IMR-90 (cell line): Measurements from ENCODE around the gene PLEKHG5. TPM values are rescaled to one million over a fixed set of nuclear protein-coding genes. Genes with fewer than 3 reads are reported as not detected.
A peak's percentile ranks its signal among the peaks of the same experiment; 100 is the strongest.

Experiments used
- ATAC-seq: fragments of 200-7000 bp; cut with Tn5 transposase; 2 replicates; pipeline ENCODE4 v1.9.1; 2020; ENCODE audit warnings: low read depth, mild to moderate bottlenecking, moderate library complexity
- BruUV-seq: library from RNA; stranded (reverse); fragments of 400-500 nt; replicated peaks from 2 replicates; lab custom pipeline; 2021; lab: Mats Ljungman, UMichigan
- CTCF ChIA-PET: fragments of 300-600 bp; formaldehyde crosslinking; extraction: SDS; loops from one replicate; lab custom pipeline; 2021; ENCODE audit warnings: antibody characterized with exemption; lab: Yijun Ruan, JAX
- POLR2A ChIA-PET: fragments of 300-600 bp; sonication (Branson Sonifier 250); formaldehyde crosslinking; loops from one replicate; lab custom pipeline; 2022; ENCODE audit warnings: antibody characterized with exemption; ENCODE audit not compliant: unreplicated experiment; lab: Charles Lee
- DNase-seq: peaks from one replicate; pipeline ENCODE4 v3.0.0; 2013
- H2AFZ ChIP-seq: replicated peaks from 2 replicates; pipeline ENCODE3; 2013; ENCODE audit warnings: low read length, mild to moderate bottlenecking; ENCODE audit not compliant: poor library complexity
- H2AK5ac ChIP-seq: 2 replicates; pipeline ENCODE4 v1.6.1; 2013; ENCODE audit warnings: low read depth, low read length, inconsistent platforms
- H2AK9ac ChIP-seq: replicated peaks from 2 replicates; pipeline ENCODE3; 2013; ENCODE audit warnings: mild to moderate bottlenecking, low read depth, low read length, moderate library complexity; ENCODE audit not compliant: poor library complexity
- H2BK120ac ChIP-seq: 2 replicates; pipeline ENCODE4 v1.6.1; 2013; ENCODE audit warnings: low read depth, low read length, inconsistent platforms
- H2BK15ac ChIP-seq: 3 replicates; pipeline ENCODE4 v1.6.1; 2013; ENCODE audit warnings: low read depth, low read length, inconsistent platforms
- H2BK20ac ChIP-seq: 2 replicates; pipeline ENCODE4 v1.6.1; 2013; ENCODE audit warnings: low read depth, mild to moderate bottlenecking, inconsistent platforms, low read length, moderate library complexity
- H2BK5ac ChIP-seq: 2 replicates; pipeline ENCODE4 v1.6.1; 2013; ENCODE audit warnings: mild to moderate bottlenecking, low read depth, low read length, inconsistent platforms; ENCODE audit not compliant: poor library complexity, severe bottlenecking
- H3K14ac ChIP-seq: replicated peaks from 2 replicates; pipeline ENCODE4 v1.6.1; 2013; ENCODE audit warnings: low read depth, low read length, inconsistent platforms
- H3K18ac ChIP-seq: 2 replicates; pipeline ENCODE4 v1.6.1; 2013; ENCODE audit warnings: low read depth, low read length, control low read depth
- H3K23ac ChIP-seq: 2 replicates; pipeline ENCODE4 v1.6.1; 2013; ENCODE audit warnings: low read depth, low read length, inconsistent platforms
- H3K27ac ChIP-seq: 2 replicates; pipeline ENCODE4 v1.5.1; 2013; ENCODE audit warnings: mild to moderate bottlenecking, control low read depth, low read length; ENCODE audit not compliant: insufficient read depth
- H3K27me3 ChIP-seq: 2 replicates; pipeline ENCODE4 v1.6.1; 2013; ENCODE audit warnings: low read length; ENCODE audit not compliant: control insufficient read depth, insufficient read depth
- H3K36me3 ChIP-seq: 2 replicates; pipeline ENCODE4 v1.6.1; 2013; ENCODE audit warnings: low read length, mixed read lengths; ENCODE audit not compliant: control insufficient read depth, insufficient read depth
- H3K4ac ChIP-seq: 2 replicates; pipeline ENCODE4 v1.6.1; 2013; ENCODE audit warnings: low read depth, low read length, inconsistent platforms
- H3K4me1 ChIP-seq: 2 replicates; pipeline ENCODE4 v1.6.1; 2013; ENCODE audit warnings: low read length, mixed read lengths; ENCODE audit not compliant: control insufficient read depth, insufficient read depth
- H3K4me2 ChIP-seq: 2 replicates; pipeline ENCODE4 v1.6.1; 2013; ENCODE audit warnings: low read depth, mild to moderate bottlenecking, control low read depth, low read length, moderate library complexity
- H3K4me3 ChIP-seq: 2 replicates; pipeline ENCODE4 v1.5.1; 2013; ENCODE audit warnings: low read depth, mild to moderate bottlenecking, control low read depth, low read length, moderate library complexity; ENCODE audit not compliant: insufficient read depth
- H3K56ac ChIP-seq: 2 replicates; pipeline ENCODE4 v1.6.1; 2013; ENCODE audit warnings: low read length, inconsistent platforms; ENCODE audit not compliant: insufficient read depth; ENCODE audit errors: extremely low read depth
- H3K79me1 ChIP-seq, 2 experiments: 2 replicates each; pipeline ENCODE4 v1.6.1; 2013; ENCODE audit warnings: low read length in 2 of 2, inconsistent platforms in 1 of 2, low read depth in 1 of 2
- H3K9ac ChIP-seq: 2 replicates; pipeline ENCODE4 v1.6.1; 2013; ENCODE audit warnings: low read depth, low read length, control low read depth
- H3K9me1 ChIP-seq: 2 replicates; pipeline ENCODE4 v1.6.1; 2013; ENCODE audit warnings: low read length, inconsistent platforms; ENCODE audit not compliant: insufficient read depth
- H3K9me3 ChIP-seq: 2 replicates; pipeline ENCODE4 v1.6.1; 2013; ENCODE audit warnings: low read length; ENCODE audit not compliant: control insufficient read depth, insufficient read depth
- H4K20me1 ChIP-seq: 2 replicates; pipeline ENCODE4 v1.6.1; 2013; ENCODE audit warnings: low read length, inconsistent platforms; ENCODE audit not compliant: insufficient read depth
- H4K5ac ChIP-seq: 2 replicates; pipeline ENCODE4 v1.6.1; 2013; ENCODE audit warnings: mild to moderate bottlenecking, low read depth, low read length, control low read depth
- H4K8ac ChIP-seq, 2 experiments: 2 replicates each; pipeline ENCODE4 v1.6.1; 2013; ENCODE audit warnings: low read depth in 2 of 2, low read length in 2 of 2, control low read depth in 1 of 2, inconsistent platforms in 1 of 2
- H4K91ac ChIP-seq: 2 replicates; pipeline ENCODE4 v1.6.1; 2013; ENCODE audit warnings: low read depth, low read length, inconsistent platforms; ENCODE audit not compliant: insufficient read depth
- CEBPB ChIP-seq: IDR thresholded peaks from 2 replicates; pipeline ENCODE4 v1.6.1; 2012; ENCODE audit warnings: low read depth, low read length, improper control_type of control experiment
- CHD1 ChIP-seq: IDR thresholded peaks from 2 replicates; pipeline ENCODE4 v1.6.1; 2012; ENCODE audit warnings: low read depth, low read length, improper control_type of control experiment
- FOS ChIP-seq: fragments of 150-350 bp; IDR thresholded peaks from 2 replicates; pipeline ENCODE4 v1.6.1; 2016; ENCODE audit warnings: low read depth, low read length
- MAFK ChIP-seq: IDR thresholded peaks from 2 replicates; pipeline ENCODE4 v1.6.1; 2012; ENCODE audit warnings: low read depth, low read length, improper control_type of control experiment
- MXI1 ChIP-seq: IDR thresholded peaks from 2 replicates; pipeline ENCODE4 v1.6.1; 2012; ENCODE audit warnings: low read depth, mild to moderate bottlenecking, low read length, moderate library complexity, borderline replicate concordance
- NFE2L2 ChIP-seq: fragments of 150-350 bp; IDR thresholded peaks from 2 replicates; pipeline ENCODE4 v1.6.1; 2016; ENCODE audit warnings: low read depth, mild to moderate bottlenecking, low read length
- POLR2A ChIP-seq: IDR thresholded peaks from 2 replicates; pipeline ENCODE4 v1.6.1; 2012; ENCODE audit warnings: mild to moderate bottlenecking, low read depth, low read length
- RCOR1 ChIP-seq: IDR thresholded peaks from 2 replicates; pipeline ENCODE4 v1.6.1; 2012; ENCODE audit warnings: mild to moderate bottlenecking, low read length, improper control_type of control experiment; ENCODE audit not compliant: insufficient replicate concordance
- RFX5 ChIP-seq: IDR thresholded peaks from 2 replicates; pipeline ENCODE4 v1.8.0; 2012; ENCODE audit warnings: low read depth, mild to moderate bottlenecking, low read length, moderate library complexity
- SMC3 ChIP-seq: fragments of 150-350 bp; IDR thresholded peaks from 2 replicates; pipeline ENCODE4 v1.6.1; 2016; ENCODE audit warnings: low read depth, mild to moderate bottlenecking, antibody characterized with exemption, low read length, moderate library complexity
- WGBS, 2 experiments: methylation state at CpG; one replicate each; pipeline versions ENCODE4 v1.1.5 to v1.1.7; 2013; ENCODE audit warnings: missing lambda C conversion rate in 2 of 2; ENCODE audit not compliant: insufficient read length in 1 of 2; ENCODE audit errors: extremely low coverage in 2 of 2; 5-methylcytosine and 5-hydroxymethylcytosine counted together
- dilution Hi-C: fragments of 300-500 bp; cut with HindIII; formaldehyde crosslinking; loops from one replicate; pipeline ENCODE4 v1.14.3; 2018; ENCODE audit warnings: low sequenced_read_pairs; ENCODE audit not compliant: unreplicated experiment
- in situ Hi-C: fragments of 300-500 bp; cut with MboI; formaldehyde crosslinking; loops from 3 replicates; pipeline ENCODE4 v1.14.3; 2019; ENCODE audit warnings: low sequenced_read_pairs, inconsistent platforms, mixed read lengths
- intact Hi-C: fragments of 100-400 bp; cut with micrococcal nuclease; formaldehyde crosslinking; loops from 2 replicates; pipeline ENCODE4 v1.10.0; 2022
- polyA plus RNA-seq, 3 experiments: library from polyadenylated mRNA; depleted of rRNA; stranded (reverse); fragments of >200 nt; gene quantifications; 2 replicates each; pipeline ENCODE4 v1.2.3, GENCODE V29; 2012; ENCODE audit warnings: low replicate concordance in 1 of 3
- total RNA-seq: library from RNA; depleted of rRNA; stranded (reverse); fragments of >200 nt; gene quantifications from 2 replicates; pipeline ENCODE4 v1.2.3, GENCODE V29; 2012
- TF ChIP-seq, protein P1 (sequence below): fragments of 150-350 bp; IDR thresholded peaks from 2 replicates; pipeline ENCODE4 v1.6.1; 2016; ENCODE audit warnings: low read depth, mild to moderate bottlenecking, low read length, moderate library complexity, borderline replicate concordance
- TF ChIP-seq, protein P2 (sequence below): fragments of 150-350 bp; IDR thresholded peaks from 2 replicates; pipeline ENCODE4 v1.6.1; 2017; ENCODE audit warnings: mild to moderate bottlenecking, antibody characterized with exemption, low read length, low read depth
- TF ChIP-seq, protein P3 (sequence below): conservative IDR thresholded peaks from 2 replicates; pipeline ENCODE4 v1.5.1; 2012; ENCODE audit warnings: mild to moderate bottlenecking, low read depth, low read length, improper control_type of control experiment

Gene PLEKHG5
- total and polyA plus RNA-seq, 2 of the 4 experiments (the other 2 are of a cell fraction), result 4.8 to 11.6 TPM

DNA sequence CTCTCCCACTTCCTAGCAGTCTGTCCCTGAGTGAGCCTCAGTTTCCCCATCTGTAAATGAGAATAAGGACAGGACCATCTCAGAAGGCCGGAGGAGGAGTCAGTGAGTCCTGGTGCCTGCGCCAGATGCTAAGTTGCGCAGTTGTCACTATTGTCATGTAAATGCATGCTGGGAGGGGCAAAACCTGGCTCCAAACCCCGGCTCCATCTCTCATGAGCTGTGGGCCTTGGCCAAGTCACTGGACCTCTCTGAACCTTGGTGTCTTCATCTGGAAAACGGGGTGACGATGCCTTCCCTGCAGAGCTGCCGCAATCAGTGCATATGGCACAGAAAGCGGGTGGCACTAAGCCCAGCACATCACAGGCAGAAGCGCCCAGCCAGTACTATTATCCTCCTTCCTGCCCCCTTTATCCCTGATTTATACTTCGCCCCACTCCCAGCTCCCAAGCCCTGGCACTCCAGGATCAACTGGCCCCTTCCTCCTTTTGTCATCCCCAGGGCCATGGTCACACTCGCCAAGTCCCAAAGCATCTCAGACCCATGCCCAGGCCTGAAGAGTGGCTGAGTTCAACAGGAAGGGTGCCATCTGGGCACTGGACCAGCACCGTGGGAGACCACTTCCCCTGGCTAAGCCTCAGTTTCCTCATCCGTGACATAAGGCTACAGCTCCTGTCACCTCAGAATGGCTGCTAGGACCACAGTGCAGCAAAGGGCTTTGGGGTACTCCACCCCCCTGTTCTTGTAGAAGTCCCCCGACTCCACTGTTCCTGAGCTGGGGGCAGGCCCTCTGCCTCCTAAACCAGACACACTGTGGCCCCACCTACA lies 4.3 kb upstream of the PLEKHG5 start:
- peaks cover 19% of the 10 kb centered on the region for H3K4me1 ChIP-seq
- H3K36me3 ChIP-seq, result no peaks in the 10 kb centered on the region
- H3K79me1 ChIP-seq, result peaks cover 0 to 8% of the 10 kb centered on the region in 2 experiments; a peak in 1 of 4 replicates
- no peak overlapping the region for H3K4me3 ChIP-seq
- H3K27me3 ChIP-seq, result peaks cover 2% of the 10 kb centered on the region; the same call in 1 of the 2 replicates
- H2AK9ac ChIP-seq, result peak overlapping the region; percentile 88
- H3K56ac ChIP-seq, result no peak overlapping the region
- no peak overlapping the region; the same call in 1 of the 2 replicates for H3K4ac ChIP-seq
- H3K23ac ChIP-seq, result no peak overlapping the region
- WGBS, 2 experiments, result 87% methylated on average over 10 of the region's 14 CpGs; no CpG with 5 or more reads in 1 of the 2 experiments
- 0 out of 2 replicates have a peak, but pooled peaks cover 2% of the 10 kb centered on the region for H3K9me1 ChIP-seq
- no TSS peak for BruUV-seq
- ChIA-PET POLR2A (no interaction called here), CTCF (no interaction called here)
- H2BK120ac ChIP-seq, result no peak overlapping the region
- H3K14ac ChIP-seq, result no peak overlapping the region
- no peak overlapping the region for H2BK5ac ChIP-seq
- H3K27ac ChIP-seq, result no peak overlapping the region
- no peak overlapping the region for H3K18ac ChIP-seq
- peak overlapping the region; percentile 31; the same call in 1 of the 2 replicates for H2AK5ac ChIP-seq
- peak overlapping the region; percentile 15 for H2AFZ ChIP-seq
- DNase-seq (no peak), ATAC-seq (no peak)
- H2BK15ac ChIP-seq, result no peak overlapping the region
- intact Hi-C loops (no loop called here), dilution Hi-C loops (no loop called here), in situ Hi-C loops (loop anchor here (10.0 kb wide), 1 partner anchor 149 kb away; no protein-coding TSS in a partner anchor)
- no peak overlapping the region for H4K5ac ChIP-seq
- no peaks in the 10 kb centered on the region for H3K9me3 ChIP-seq
- TF ChIP-seq MAFK (no peak), NFE2L2 (no peak), CEBPB (no peak), RCOR1 (no peak), CHD1 (no peak), FOS (no peak), POLR2A (no peak), RFX5 (no peak), SMC3 (no peak), MXI1 (no peak)
- TF ChIP-seq, protein P1, sequence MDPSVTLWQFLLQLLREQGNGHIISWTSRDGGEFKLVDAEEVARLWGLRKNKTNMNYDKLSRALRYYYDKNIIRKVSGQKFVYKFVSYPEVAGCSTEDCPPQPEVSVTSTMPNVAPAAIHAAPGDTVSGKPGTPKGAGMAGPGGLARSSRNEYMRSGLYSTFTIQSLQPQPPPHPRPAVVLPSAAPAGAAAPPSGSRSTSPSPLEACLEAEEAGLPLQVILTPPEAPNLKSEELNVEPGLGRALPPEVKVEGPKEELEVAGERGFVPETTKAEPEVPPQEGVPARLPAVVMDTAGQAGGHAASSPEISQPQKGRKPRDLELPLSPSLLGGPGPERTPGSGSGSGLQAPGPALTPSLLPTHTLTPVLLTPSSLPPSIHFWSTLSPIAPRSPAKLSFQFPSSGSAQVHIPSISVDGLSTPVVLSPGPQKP, result no peak
- TF ChIP-seq, protein P2, sequence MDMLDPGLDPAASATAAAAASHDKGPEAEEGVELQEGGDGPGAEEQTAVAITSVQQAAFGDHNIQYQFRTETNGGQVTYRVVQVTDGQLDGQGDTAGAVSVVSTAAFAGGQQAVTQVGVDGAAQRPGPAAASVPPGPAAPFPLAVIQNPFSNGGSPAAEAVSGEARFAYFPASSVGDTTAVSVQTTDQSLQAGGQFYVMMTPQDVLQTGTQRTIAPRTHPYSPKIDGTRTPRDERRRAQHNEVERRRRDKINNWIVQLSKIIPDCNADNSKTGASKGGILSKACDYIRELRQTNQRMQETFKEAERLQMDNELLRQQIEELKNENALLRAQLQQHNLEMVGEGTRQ, result no peak
- TF ChIP-seq, protein P3, sequence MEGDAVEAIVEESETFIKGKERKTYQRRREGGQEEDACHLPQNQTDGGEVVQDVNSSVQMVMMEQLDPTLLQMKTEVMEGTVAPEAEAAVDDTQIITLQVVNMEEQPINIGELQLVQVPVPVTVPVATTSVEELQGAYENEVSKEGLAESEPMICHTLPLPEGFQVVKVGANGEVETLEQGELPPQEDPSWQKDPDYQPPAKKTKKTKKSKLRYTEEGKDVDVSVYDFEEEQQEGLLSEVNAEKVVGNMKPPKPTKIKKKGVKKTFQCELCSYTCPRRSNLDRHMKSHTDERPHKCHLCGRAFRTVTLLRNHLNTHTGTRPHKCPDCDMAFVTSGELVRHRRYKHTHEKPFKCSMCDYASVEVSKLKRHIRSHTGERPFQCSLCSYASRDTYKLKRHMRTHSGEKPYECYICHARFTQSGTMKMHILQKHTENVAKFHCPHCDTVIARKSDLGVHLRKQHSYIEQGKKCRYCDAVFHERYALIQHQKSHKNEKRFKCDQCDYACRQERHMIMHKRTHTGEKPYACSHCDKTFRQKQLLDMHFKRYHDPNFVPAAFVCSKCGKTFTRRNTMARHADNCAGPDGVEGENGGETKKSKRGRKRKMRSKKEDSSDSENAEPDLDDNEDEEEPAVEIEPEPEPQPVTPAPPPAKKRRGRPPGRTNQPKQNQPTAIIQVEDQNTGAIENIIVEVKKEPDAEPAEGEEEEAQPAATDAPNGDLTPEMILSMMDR, result no peak
- H4K91ac ChIP-seq, result no peak overlapping the region
- no peaks in the 10 kb centered on the region for H4K20me1 ChIP-seq
- no peak overlapping the region; the same call in 1 of the 2 replicates for H3K4me2 ChIP-seq
- H2BK20ac ChIP-seq, result no peak overlapping the region; the same call in 1 of the 2 replicates
- no peak overlapping the region for H3K9ac ChIP-seq
- H4K8ac ChIP-seq, result no peak overlapping the region
